Panc1 (cell line): ENCODE measurements around the gene CCDC74B.

ENCODE experiments used
- POLR2AphosphoS5 ChIP-seq: IDR thresholded peaks from 2 replicates; pipeline ENCODE4 v1.6.1; 2012; ENCODE audit warnings: mild to moderate bottlenecking, low read depth, low read length, moderate library complexity
- SIN3A ChIP-seq: IDR thresholded peaks from 2 replicates; pipeline ENCODE4 v1.6.1; 2012; ENCODE audit warnings: low read depth, mild to moderate bottlenecking, low read length, moderate library complexity, borderline replicate concordance; ENCODE audit not compliant: insufficient read depth
- TCF7L2 ChIP-seq: IDR thresholded peaks from 2 replicates; pipeline ENCODE4 v1.6.1; 2011; ENCODE audit warnings: mild to moderate bottlenecking, low read depth, low read length, inconsistent platforms
- TF ChIP-seq, protein P1 (sequence below): fragments of 450-650 bp; IDR thresholded peaks from 2 replicates; pipeline ENCODE4 v1.5.1; 2017; ENCODE audit warnings: mild to moderate bottlenecking
- TF ChIP-seq, protein P2 (sequence below), 2 experiments: IDR thresholded peaks; 2 replicates each; pipeline ENCODE4 v1.6.1; 2011 to 2012; ENCODE audit warnings: low read depth in 2 of 2, control low read depth in 1 of 2, low read length in 1 of 2, mild to moderate bottlenecking in 1 of 2, moderate library complexity in 1 of 2; ENCODE audit not compliant: insufficient read depth in 1 of 2

DNA sequence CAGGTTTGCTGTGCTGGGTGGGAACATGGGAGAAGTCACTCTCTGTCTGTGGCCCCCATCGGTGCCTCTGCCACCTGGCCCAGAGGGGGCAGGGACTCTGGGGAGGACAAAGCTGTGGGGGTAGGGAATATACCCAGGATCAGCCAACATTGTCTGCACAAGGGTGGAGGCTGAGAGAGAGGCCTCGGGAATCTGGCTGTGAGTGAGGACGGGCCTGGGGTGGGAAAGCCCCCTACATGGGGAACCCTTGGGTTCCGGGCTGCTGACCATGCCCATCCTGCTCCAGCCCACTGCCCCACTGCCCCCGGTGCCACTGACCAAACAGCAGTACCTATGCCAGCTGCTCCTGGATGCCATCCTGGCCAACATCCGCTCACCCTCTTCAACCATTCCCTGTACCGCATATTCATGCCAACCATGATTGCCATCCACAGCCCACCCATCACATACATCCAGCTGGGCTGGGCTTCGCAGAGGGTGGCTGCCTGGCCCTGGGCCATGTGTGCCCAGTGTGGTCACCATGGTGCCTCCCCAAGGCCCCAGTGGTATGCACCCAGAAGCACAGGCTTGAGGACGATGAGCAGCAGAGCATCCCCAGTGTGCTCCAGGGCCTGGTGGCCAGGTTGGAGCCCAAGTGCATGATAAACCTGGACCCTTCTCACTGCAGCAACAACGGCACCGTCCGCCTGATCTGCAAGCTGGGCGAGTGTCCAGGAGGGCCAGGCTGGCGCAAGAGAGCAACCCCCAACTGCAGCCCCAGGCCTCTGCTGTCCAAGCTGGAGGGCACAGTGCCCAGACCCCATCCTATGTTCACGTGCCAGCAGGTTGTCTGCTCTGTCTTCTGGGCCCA, 9.0 kb downstream of the CCDC74B start:
- TF ChIP-seq, protein P1, sequence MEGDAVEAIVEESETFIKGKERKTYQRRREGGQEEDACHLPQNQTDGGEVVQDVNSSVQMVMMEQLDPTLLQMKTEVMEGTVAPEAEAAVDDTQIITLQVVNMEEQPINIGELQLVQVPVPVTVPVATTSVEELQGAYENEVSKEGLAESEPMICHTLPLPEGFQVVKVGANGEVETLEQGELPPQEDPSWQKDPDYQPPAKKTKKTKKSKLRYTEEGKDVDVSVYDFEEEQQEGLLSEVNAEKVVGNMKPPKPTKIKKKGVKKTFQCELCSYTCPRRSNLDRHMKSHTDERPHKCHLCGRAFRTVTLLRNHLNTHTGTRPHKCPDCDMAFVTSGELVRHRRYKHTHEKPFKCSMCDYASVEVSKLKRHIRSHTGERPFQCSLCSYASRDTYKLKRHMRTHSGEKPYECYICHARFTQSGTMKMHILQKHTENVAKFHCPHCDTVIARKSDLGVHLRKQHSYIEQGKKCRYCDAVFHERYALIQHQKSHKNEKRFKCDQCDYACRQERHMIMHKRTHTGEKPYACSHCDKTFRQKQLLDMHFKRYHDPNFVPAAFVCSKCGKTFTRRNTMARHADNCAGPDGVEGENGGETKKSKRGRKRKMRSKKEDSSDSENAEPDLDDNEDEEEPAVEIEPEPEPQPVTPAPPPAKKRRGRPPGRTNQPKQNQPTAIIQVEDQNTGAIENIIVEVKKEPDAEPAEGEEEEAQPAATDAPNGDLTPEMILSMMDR: no peak
- TF ChIP-seq, protein P2, sequence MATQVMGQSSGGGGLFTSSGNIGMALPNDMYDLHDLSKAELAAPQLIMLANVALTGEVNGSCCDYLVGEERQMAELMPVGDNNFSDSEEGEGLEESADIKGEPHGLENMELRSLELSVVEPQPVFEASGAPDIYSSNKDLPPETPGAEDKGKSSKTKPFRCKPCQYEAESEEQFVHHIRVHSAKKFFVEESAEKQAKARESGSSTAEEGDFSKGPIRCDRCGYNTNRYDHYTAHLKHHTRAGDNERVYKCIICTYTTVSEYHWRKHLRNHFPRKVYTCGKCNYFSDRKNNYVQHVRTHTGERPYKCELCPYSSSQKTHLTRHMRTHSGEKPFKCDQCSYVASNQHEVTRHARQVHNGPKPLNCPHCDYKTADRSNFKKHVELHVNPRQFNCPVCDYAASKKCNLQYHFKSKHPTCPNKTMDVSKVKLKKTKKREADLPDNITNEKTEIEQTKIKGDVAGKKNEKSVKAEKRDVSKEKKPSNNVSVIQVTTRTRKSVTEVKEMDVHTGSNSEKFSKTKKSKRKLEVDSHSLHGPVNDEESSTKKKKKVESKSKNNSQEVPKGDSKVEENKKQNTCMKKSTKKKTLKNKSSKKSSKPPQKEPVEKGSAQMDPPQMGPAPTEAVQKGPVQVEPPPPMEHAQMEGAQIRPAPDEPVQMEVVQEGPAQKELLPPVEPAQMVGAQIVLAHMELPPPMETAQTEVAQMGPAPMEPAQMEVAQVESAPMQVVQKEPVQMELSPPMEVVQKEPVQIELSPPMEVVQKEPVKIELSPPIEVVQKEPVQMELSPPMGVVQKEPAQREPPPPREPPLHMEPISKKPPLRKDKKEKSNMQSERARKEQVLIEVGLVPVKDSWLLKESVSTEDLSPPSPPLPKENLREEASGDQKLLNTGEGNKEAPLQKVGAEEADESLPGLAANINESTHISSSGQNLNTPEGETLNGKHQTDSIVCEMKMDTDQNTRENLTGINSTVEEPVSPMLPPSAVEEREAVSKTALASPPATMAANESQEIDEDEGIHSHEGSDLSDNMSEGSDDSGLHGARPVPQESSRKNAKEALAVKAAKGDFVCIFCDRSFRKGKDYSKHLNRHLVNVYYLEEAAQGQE (IDR thresholded peaks at IDR 0.05; ENCODE audit: insufficient read depth in 1 of 2, low read depth in 2 of 2, low read length in 1 of 2): no peak
- no peak for TF ChIP-seq POLR2AphosphoS5
- no peak for TF ChIP-seq SIN3A
- no peak for TF ChIP-seq TCF7L2
